SU-DHL-6 (cell line): Measurements from ENCODE around the gene TET2.

ENCODE experiments used
- H2AFZ ChIP-seq: fragments of 200-600 bp; sonication (generic); 2 replicates; pipeline ENCODE4 v1.6.1; 2014; ENCODE audit warnings: low read depth, mild to moderate bottlenecking, moderate library complexity, mixed read lengths, antibody characterized with exemption, low read length; ENCODE audit not compliant: severe bottlenecking
- H3F3A ChIP-seq: fragments of 200-600 bp; shearing (Covaris generic); 2 replicates; pipeline ENCODE4 v1.6.0; 2016; ENCODE audit warnings: antibody characterized with exemption, mild to moderate bottlenecking; ENCODE audit not compliant: insufficient read depth
- H3K27ac ChIP-seq: fragments of 200-600 bp; sonication (generic); 2 replicates; pipeline ENCODE4 v1.5.1; 2016; ENCODE audit warnings: low read depth, mild to moderate bottlenecking, low read length, moderate library complexity, mixed read lengths
- H3K27me3 ChIP-seq: fragments of 200-600 bp; sonication (generic), shearing (Covaris generic); 2 replicates; pipeline ENCODE4 v1.6.0; 2014; ENCODE audit warnings: mild to moderate bottlenecking, low read length
- H3K36me3 ChIP-seq: fragments of 200-600 bp; sonication (generic); 2 replicates; pipeline ENCODE4 v1.6.1; 2014; ENCODE audit warnings: mild to moderate bottlenecking, low read length, mixed read lengths
- H3K4me2 ChIP-seq: fragments of 300-600, 200-600 bp; shearing (Covaris generic), sonication (generic); 2 replicates; pipeline ENCODE4 v1.6.0; 2014; ENCODE audit warnings: low read length, low read depth, mild to moderate bottlenecking; ENCODE audit not compliant: poor library complexity, severe bottlenecking
- H3K4me3 ChIP-seq: fragments of 200-600 bp; sonication (generic); 2 replicates; pipeline ENCODE4 v1.5.1; 2014; ENCODE audit warnings: antibody characterized with exemption, low read length, mild to moderate bottlenecking, mixed read lengths; ENCODE audit not compliant: insufficient read depth, poor library complexity, severe bottlenecking
- H3K79me2 ChIP-seq: fragments of 200-600 bp; sonication (generic); 2 replicates; pipeline ENCODE4 v1.6.1; 2014; ENCODE audit warnings: mild to moderate bottlenecking, low read length, moderate library complexity; ENCODE audit not compliant: insufficient read depth
- H3K9ac ChIP-seq: fragments of 200-600 bp; sonication (generic); 2 replicates; pipeline ENCODE4 v1.7.0; 2014; ENCODE audit warnings: mild to moderate bottlenecking, low read length
- H3K9me2 ChIP-seq: fragments of 200-600 bp; sonication (generic); replicated peaks from 2 replicates; pipeline ENCODE4 v1.6.1; 2014; ENCODE audit warnings: low read length; ENCODE audit not compliant: insufficient read depth
- H3K9me3 ChIP-seq: fragments of 200-600 bp; sonication (generic); 2 replicates; pipeline ENCODE4 v1.6.1; 2014; ENCODE audit warnings: low read length, mixed read lengths; ENCODE audit not compliant: insufficient read depth
- H4K20me1 ChIP-seq: fragments of 200-600 bp; sonication (generic); 2 replicates; pipeline ENCODE4 v1.6.1; 2014; ENCODE audit warnings: low read depth, mild to moderate bottlenecking, antibody characterized with exemption, low read length, moderate library complexity, mixed read lengths
- CTCF ChIP-seq: fragments of 200-600 bp; sonication (generic); IDR thresholded peaks from one replicate; pipeline ENCODE4 v1.5.1; 2017; ENCODE audit warnings: antibody characterized with exemption, mild to moderate bottlenecking, low read length, moderate library complexity; ENCODE audit not compliant: insufficient read depth, poor library complexity, severe bottlenecking
- EZH2phosphoT487 ChIP-seq: fragments of 200-600 bp; sonication (generic), shearing (Covaris generic); conservative IDR thresholded peaks from 2 replicates; pipeline ENCODE4 v1.6.1; 2018; ENCODE audit warnings: mild to moderate bottlenecking, antibody characterized with exemption, low read length, moderate library complexity, mixed read lengths

Gene TET2

GRCh38 chr4:105137121-105137875 lies 9.4 kb upstream of the TET2 start:
- Histone ChIP-seq H4K20me1 (no peaks in the 10 kb centered on the region), H3K9ac (no peak overlapping the region), H3K79me2 (no peaks in the 10 kb centered on the region), H3K9me2 (no peaks in the 10 kb centered on the region), H3K36me3 (no peaks in the 10 kb centered on the region), H3K9me3 (no peaks in the 10 kb centered on the region), H3F3A (no peaks in the 10 kb centered on the region), H3K27ac (no peak overlapping the region), H3K27me3 (no peaks in the 10 kb centered on the region), H3K4me3 (no peak overlapping the region), H2AFZ (no peak overlapping the region), H3K4me2 (no peak overlapping the region)
- TF ChIP-seq EZH2phosphoT487 = no peak
- no peak for TF ChIP-seq CTCF

GRCh38 chr4:105139646-105140045 lies 7.0 kb upstream of the TET2 start:
- Histone ChIP-seq H4K20me1 (no peaks in the 10 kb centered on the region), H3K79me2 (no peaks in the 10 kb centered on the region), H3K36me3 (no peaks in the 10 kb centered on the region), H3F3A (no peaks in the 10 kb centered on the region), H3K9me3 (no peaks in the 10 kb centered on the region), H3K9me2 (no peaks in the 10 kb centered on the region), H3K4me2 (no peak overlapping the region), H3K27me3 (no peaks in the 10 kb centered on the region), H3K27ac (no peak overlapping the region), H3K4me3 (no peak overlapping the region), H2AFZ (no peak overlapping the region), H3K9ac (no peak overlapping the region)
- no peak for TF ChIP-seq CTCF
- no peak for TF ChIP-seq EZH2phosphoT487

- TF ChIP-seq CTCF (peak; percentile 30), EZH2phosphoT487 (no peak)
- H3K9ac ChIP-seq = no peak overlapping the region
- no peak overlapping the region for H3K4me2 ChIP-seq
- H3K27me3 ChIP-seq = no peaks in the 10 kb centered on the region
- H3K27ac ChIP-seq = no peak overlapping the region
- H3K9me3 ChIP-seq = no peaks in the 10 kb centered on the region
- no peaks in the 10 kb centered on the region for H3K9me2 ChIP-seq
- no peak overlapping the region for H3K4me3 ChIP-seq
- H2AFZ ChIP-seq = no peak overlapping the region
- no peaks in the 10 kb centered on the region for H3F3A ChIP-seq
- no peaks in the 10 kb centered on the region for H4K20me1 ChIP-seq
- no peaks in the 10 kb centered on the region for H3K36me3 ChIP-seq
- no peaks in the 10 kb centered on the region for H3K79me2 ChIP-seq
These were observed 5.8 kb upstream of the TET2 start for GRCh38 chr4:105140684-105141490.
